HepG2 (cell line): Measurements from ENCODE around the gene PTGDS. TPM values are rescaled to one million over a fixed set of nuclear protein-coding genes. Genes with fewer than 3 reads are reported as not detected.

Experiments used
- GATA4 ChIP-seq: sonication (generic); IDR thresholded peaks from 2 replicates; pipeline ENCODE4 v1.6.1; 2016; ENCODE audit warnings: antibody characterized with exemption, low read depth, borderline replicate concordance
- HDAC2 ChIP-seq: sonication (generic); formaldehyde crosslinking; IDR thresholded peaks from 2 replicates; pipeline ENCODE4 v1.4.0; 2020; ENCODE audit warnings: missing genetic modification reagents
- HNRNPL ChIP-seq: fragments of 200-400 bp; formaldehyde crosslinking; IDR thresholded peaks from 2 replicates; pipeline ENCODE4 v1.6.1; 2017; ENCODE audit warnings: mild to moderate bottlenecking, low read depth, low read length
- KDM5B ChIP-seq: sonication (generic); formaldehyde crosslinking; IDR thresholded peaks from 2 replicates; pipeline ENCODE4 v1.4.0; 2020; ENCODE audit warnings: missing genetic modification reagents, mild to moderate bottlenecking, borderline replicate concordance
- RFXAP ChIP-seq: sonication (generic); formaldehyde crosslinking; IDR thresholded peaks from 2 replicates; pipeline ENCODE4 v1.4.0; 2020; ENCODE audit warnings: missing genetic modification reagents, borderline replicate concordance
- ZNF567 ChIP-seq: sonication (generic); formaldehyde crosslinking; IDR thresholded peaks from 2 replicates; pipeline ENCODE4 v1.8.1; 2023; ENCODE audit warnings: mild to moderate bottlenecking, missing genetic modification reagents, borderline replicate concordance
- ZSCAN20 ChIP-seq: sonication (generic); formaldehyde crosslinking; IDR thresholded peaks from 2 replicates; pipeline ENCODE4 v1.4.0; 2020; ENCODE audit warnings: missing genetic modification reagents, mild to moderate bottlenecking, borderline replicate concordance
- polyA plus RNA-seq, 8 experiments: library from polyadenylated mRNA; depleted of rRNA in 3 of 8; stranded (reverse) in 7 of 8; unstranded in 1 of 8; fragments of >200 nt; fragmentation: Illumina TruSeq in 4 of 8; extraction: Trizol in 4 of 8; gene quantifications; 2 replicates each; pipeline versions ENCODE4 v1.2.1 to v1.2.3, GENCODE V29; 2011 to 2016; ENCODE audit warnings: low read depth in 4 of 8, missing spikeins in 1 of 8, mixed read lengths in 1 of 8; ENCODE audit not compliant: insufficient read depth in 1 of 8
- total RNA-seq, 5 experiments: library from RNA; depleted of rRNA; stranded (reverse); fragments of >200 nt; fragmentation: Illumina TruSeq; extraction: Trizol; gene quantifications; 2 replicates each; pipeline ENCODE4 v1.2.3, GENCODE V29; 2016; ENCODE audit warnings: low read depth in 1 of 5
- TF ChIP-seq, protein P1 (sequence below): sonication (generic); formaldehyde crosslinking; IDR thresholded peaks from 2 replicates; pipeline ENCODE4 v1.5.1; 2020; ENCODE audit warnings: mild to moderate bottlenecking, missing genetic modification reagents, moderate library complexity

PTGDS gene
- total and polyA plus RNA-seq, 2 of the 13 experiments (the other 11 are each of a cell fraction or from before 2014, with no cell fraction given), result 0.33 to 0.50 TPM

DNA sequence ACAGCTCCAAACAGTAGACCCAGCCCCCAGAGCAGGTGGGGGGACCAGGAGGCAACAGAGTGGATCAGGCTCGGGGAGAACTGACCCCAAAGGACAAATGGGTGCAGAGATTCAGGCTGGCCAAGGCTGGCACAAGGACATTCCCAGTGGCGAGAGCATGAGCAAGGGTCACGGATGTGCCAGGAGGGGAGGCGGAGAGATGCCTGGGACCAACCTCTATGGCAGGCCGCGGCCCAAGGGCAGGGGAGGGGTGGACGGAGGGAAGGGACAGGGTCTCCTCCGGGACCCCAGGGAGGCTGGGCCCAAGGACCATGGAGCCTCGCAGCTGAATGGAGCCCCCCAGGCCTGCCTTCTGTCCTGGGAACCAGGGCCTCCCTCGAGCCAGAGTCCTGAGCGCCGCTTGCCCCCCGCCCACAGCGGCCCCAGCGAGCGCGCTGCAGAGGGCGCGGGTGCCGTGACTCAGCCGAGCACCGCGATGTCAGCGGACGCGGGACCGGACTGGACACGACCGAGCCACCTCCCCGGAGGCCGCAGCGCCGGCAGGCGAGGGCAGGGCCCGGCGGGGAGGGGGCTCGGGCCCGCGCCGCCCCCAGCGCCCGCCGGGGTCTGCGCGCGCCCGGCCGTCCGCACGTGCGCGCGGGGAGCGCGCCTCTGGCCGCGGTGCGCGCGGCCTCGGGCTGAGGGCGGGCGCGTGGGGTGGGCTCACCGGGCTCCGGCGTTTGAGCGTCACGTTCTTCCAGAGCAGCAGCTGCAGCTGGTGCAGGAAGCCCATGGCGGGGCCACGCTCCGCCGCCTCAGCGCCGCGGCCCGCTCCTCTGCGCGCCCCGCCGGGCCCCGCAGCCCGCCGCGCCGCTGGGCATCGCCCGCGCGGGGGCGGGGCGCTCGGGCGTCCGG lies 50.3 kb downstream of the PTGDS start, which contains the start of gene ABCA2 (continued):
- no peak for TF ChIP-seq RFXAP (CRISPR knock-in tag)
- TF ChIP-seq HNRNPL, result peak; percentile 75; the same call in 1 of the 2 replicates
- TF ChIP-seq, protein P1, sequence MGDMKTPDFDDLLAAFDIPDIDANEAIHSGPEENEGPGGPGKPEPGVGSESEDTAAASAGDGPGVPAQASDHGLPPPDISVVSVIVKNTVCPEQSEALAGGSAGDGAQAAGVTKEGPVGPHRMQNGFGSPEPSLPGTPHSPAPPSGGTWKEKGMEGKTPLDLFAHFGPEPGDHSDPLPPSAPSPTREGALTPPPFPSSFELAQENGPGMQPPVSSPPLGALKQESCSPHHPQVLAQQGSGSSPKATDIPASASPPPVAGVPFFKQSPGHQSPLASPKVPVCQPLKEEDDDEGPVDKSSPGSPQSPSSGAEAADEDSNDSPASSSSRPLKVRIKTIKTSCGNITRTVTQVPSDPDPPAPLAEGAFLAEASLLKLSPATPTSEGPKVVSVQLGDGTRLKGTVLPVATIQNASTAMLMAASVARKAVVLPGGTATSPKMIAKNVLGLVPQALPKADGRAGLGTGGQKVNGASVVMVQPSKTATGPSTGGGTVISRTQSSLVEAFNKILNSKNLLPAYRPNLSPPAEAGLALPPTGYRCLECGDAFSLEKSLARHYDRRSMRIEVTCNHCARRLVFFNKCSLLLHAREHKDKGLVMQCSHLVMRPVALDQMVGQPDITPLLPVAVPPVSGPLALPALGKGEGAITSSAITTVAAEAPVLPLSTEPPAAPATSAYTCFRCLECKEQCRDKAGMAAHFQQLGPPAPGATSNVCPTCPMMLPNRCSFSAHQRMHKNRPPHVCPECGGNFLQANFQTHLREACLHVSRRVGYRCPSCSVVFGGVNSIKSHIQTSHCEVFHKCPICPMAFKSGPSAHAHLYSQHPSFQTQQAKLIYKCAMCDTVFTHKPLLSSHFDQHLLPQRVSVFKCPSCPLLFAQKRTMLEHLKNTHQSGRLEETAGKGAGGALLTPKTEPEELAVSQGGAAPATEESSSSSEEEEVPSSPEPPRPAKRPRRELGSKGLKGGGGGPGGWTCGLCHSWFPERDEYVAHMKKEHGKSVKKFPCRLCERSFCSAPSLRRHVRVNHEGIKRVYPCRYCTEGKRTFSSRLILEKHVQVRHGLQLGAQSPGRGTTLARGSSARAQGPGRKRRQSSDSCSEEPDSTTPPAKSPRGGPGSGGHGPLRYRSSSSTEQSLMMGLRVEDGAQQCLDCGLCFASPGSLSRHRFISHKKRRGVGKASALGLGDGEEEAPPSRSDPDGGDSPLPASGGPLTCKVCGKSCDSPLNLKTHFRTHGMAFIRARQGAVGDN (CRISPR knock-in tag), result peak; percentile 62; the same call in 1 of the 2 replicates
- TF ChIP-seq HDAC2 (CRISPR knock-in tag), result 0 out of 2 replicates have a peak, but pooled peaks have one; percentile 8
- peak; percentile 46; the same call in 1 of the 2 replicates for TF ChIP-seq KDM5B
- TF ChIP-seq ZSCAN20 (CRISPR knock-in tag), result 0 out of 2 replicates have a peak, but pooled peaks have one; percentile 6
- no peak for TF ChIP-seq GATA4
- TF ChIP-seq ZNF567, result peak; percentile 25; the same call in 1 of the 2 replicates
